IMR-90 (cell line): ENCODE results near the gene MSMP. TPM values are rescaled to one million over a fixed set of nuclear protein-coding genes. Genes with fewer than 3 reads are reported as not detected.

Source experiments
- ATAC-seq: fragments of 200-7000 bp; cut with Tn5 transposase; 2 replicates; pipeline ENCODE4 v1.9.1; 2020; ENCODE audit warnings: low read depth, mild to moderate bottlenecking, moderate library complexity
- Bru-seq: library from RNA; stranded (reverse); fragments of 400-500 nt; gene quantifications from one replicate; lab custom pipeline; 2021; lab: Mats Ljungman, UMichigan
- BruChase-seq, 2 experiments: library from RNA; stranded (reverse); fragments of 400-500 nt; gene quantifications; one replicate each; lab custom pipeline; 2021; lab: Mats Ljungman, UMichigan
- BruUV-seq: library from RNA; stranded (reverse); fragments of 400-500 nt; replicated peaks from 2 replicates; lab custom pipeline; 2021; lab: Mats Ljungman, UMichigan
- CTCF ChIA-PET: fragments of 300-600 bp; formaldehyde crosslinking; extraction: SDS; loops from one replicate; lab custom pipeline; 2021; ENCODE audit warnings: antibody characterized with exemption; lab: Yijun Ruan, JAX
- POLR2A ChIA-PET: fragments of 300-600 bp; sonication (Branson Sonifier 250); formaldehyde crosslinking; loops from one replicate; lab custom pipeline; 2022; ENCODE audit warnings: antibody characterized with exemption; ENCODE audit not compliant: unreplicated experiment; lab: Charles Lee
- DNase-seq: peaks from one replicate; pipeline ENCODE4 v3.0.0; 2013
- H2AFZ ChIP-seq: replicated peaks from 2 replicates; pipeline ENCODE3; 2013; ENCODE audit warnings: low read length, mild to moderate bottlenecking; ENCODE audit not compliant: poor library complexity
- H2AK5ac ChIP-seq: 2 replicates; pipeline ENCODE4 v1.6.1; 2013; ENCODE audit warnings: low read depth, low read length, inconsistent platforms
- H2AK9ac ChIP-seq: replicated peaks from 2 replicates; pipeline ENCODE3; 2013; ENCODE audit warnings: mild to moderate bottlenecking, low read depth, low read length, moderate library complexity; ENCODE audit not compliant: poor library complexity
- H2BK120ac ChIP-seq: 2 replicates; pipeline ENCODE4 v1.6.1; 2013; ENCODE audit warnings: low read depth, low read length, inconsistent platforms
- H2BK15ac ChIP-seq: 3 replicates; pipeline ENCODE4 v1.6.1; 2013; ENCODE audit warnings: low read depth, low read length, inconsistent platforms
- H2BK20ac ChIP-seq: 2 replicates; pipeline ENCODE4 v1.6.1; 2013; ENCODE audit warnings: low read depth, mild to moderate bottlenecking, inconsistent platforms, low read length, moderate library complexity
- H2BK5ac ChIP-seq: 2 replicates; pipeline ENCODE4 v1.6.1; 2013; ENCODE audit warnings: mild to moderate bottlenecking, low read depth, low read length, inconsistent platforms; ENCODE audit not compliant: poor library complexity, severe bottlenecking
- H3K14ac ChIP-seq: replicated peaks from 2 replicates; pipeline ENCODE4 v1.6.1; 2013; ENCODE audit warnings: low read depth, low read length, inconsistent platforms
- H3K18ac ChIP-seq: 2 replicates; pipeline ENCODE4 v1.6.1; 2013; ENCODE audit warnings: low read depth, low read length, control low read depth
- H3K23ac ChIP-seq: 2 replicates; pipeline ENCODE4 v1.6.1; 2013; ENCODE audit warnings: low read depth, low read length, inconsistent platforms
- H3K27ac ChIP-seq: 2 replicates; pipeline ENCODE4 v1.5.1; 2013; ENCODE audit warnings: mild to moderate bottlenecking, control low read depth, low read length; ENCODE audit not compliant: insufficient read depth
- H3K27me3 ChIP-seq: 2 replicates; pipeline ENCODE4 v1.6.1; 2013; ENCODE audit warnings: low read length; ENCODE audit not compliant: control insufficient read depth, insufficient read depth
- H3K36me3 ChIP-seq: 2 replicates; pipeline ENCODE4 v1.6.1; 2013; ENCODE audit warnings: low read length, mixed read lengths; ENCODE audit not compliant: control insufficient read depth, insufficient read depth
- H3K4ac ChIP-seq: 2 replicates; pipeline ENCODE4 v1.6.1; 2013; ENCODE audit warnings: low read depth, low read length, inconsistent platforms
- H3K4me1 ChIP-seq: 2 replicates; pipeline ENCODE4 v1.6.1; 2013; ENCODE audit warnings: low read length, mixed read lengths; ENCODE audit not compliant: control insufficient read depth, insufficient read depth
- H3K4me2 ChIP-seq: 2 replicates; pipeline ENCODE4 v1.6.1; 2013; ENCODE audit warnings: low read depth, mild to moderate bottlenecking, control low read depth, low read length, moderate library complexity
- H3K4me3 ChIP-seq: 2 replicates; pipeline ENCODE4 v1.5.1; 2013; ENCODE audit warnings: low read depth, mild to moderate bottlenecking, control low read depth, low read length, moderate library complexity; ENCODE audit not compliant: insufficient read depth
- H3K56ac ChIP-seq: 2 replicates; pipeline ENCODE4 v1.6.1; 2013; ENCODE audit warnings: low read length, inconsistent platforms; ENCODE audit not compliant: insufficient read depth; ENCODE audit errors: extremely low read depth
- H3K79me1 ChIP-seq, 2 experiments: 2 replicates each; pipeline ENCODE4 v1.6.1; 2013; ENCODE audit warnings: low read length in 2 of 2, inconsistent platforms in 1 of 2, low read depth in 1 of 2
- H3K9ac ChIP-seq: 2 replicates; pipeline ENCODE4 v1.6.1; 2013; ENCODE audit warnings: low read depth, low read length, control low read depth
- H3K9me1 ChIP-seq: 2 replicates; pipeline ENCODE4 v1.6.1; 2013; ENCODE audit warnings: low read length, inconsistent platforms; ENCODE audit not compliant: insufficient read depth
- H3K9me3 ChIP-seq: 2 replicates; pipeline ENCODE4 v1.6.1; 2013; ENCODE audit warnings: low read length; ENCODE audit not compliant: control insufficient read depth, insufficient read depth
- H4K20me1 ChIP-seq: 2 replicates; pipeline ENCODE4 v1.6.1; 2013; ENCODE audit warnings: low read length, inconsistent platforms; ENCODE audit not compliant: insufficient read depth
- H4K5ac ChIP-seq: 2 replicates; pipeline ENCODE4 v1.6.1; 2013; ENCODE audit warnings: mild to moderate bottlenecking, low read depth, low read length, control low read depth
- H4K8ac ChIP-seq, 2 experiments: 2 replicates each; pipeline ENCODE4 v1.6.1; 2013; ENCODE audit warnings: low read depth in 2 of 2, low read length in 2 of 2, control low read depth in 1 of 2, inconsistent platforms in 1 of 2
- H4K91ac ChIP-seq: 2 replicates; pipeline ENCODE4 v1.6.1; 2013; ENCODE audit warnings: low read depth, low read length, inconsistent platforms; ENCODE audit not compliant: insufficient read depth
- BHLHE40 ChIP-seq: fragments of 150-350 bp; IDR thresholded peaks from 2 replicates; pipeline ENCODE4 v1.6.1; 2016; ENCODE audit warnings: mild to moderate bottlenecking, low read depth, low read length
- CEBPB ChIP-seq: IDR thresholded peaks from 2 replicates; pipeline ENCODE4 v1.6.1; 2012; ENCODE audit warnings: low read depth, low read length, improper control_type of control experiment
- FOS ChIP-seq: fragments of 150-350 bp; IDR thresholded peaks from 2 replicates; pipeline ENCODE4 v1.6.1; 2016; ENCODE audit warnings: low read depth, low read length
- MAFK ChIP-seq: IDR thresholded peaks from 2 replicates; pipeline ENCODE4 v1.6.1; 2012; ENCODE audit warnings: low read depth, low read length, improper control_type of control experiment
- MAZ ChIP-seq: IDR thresholded peaks from 2 replicates; pipeline ENCODE4 v1.6.1; 2012; ENCODE audit warnings: low read depth, mild to moderate bottlenecking, low read length, improper control_type of control experiment, moderate library complexity, borderline replicate concordance
- NFE2L2 ChIP-seq: fragments of 150-350 bp; IDR thresholded peaks from 2 replicates; pipeline ENCODE4 v1.6.1; 2016; ENCODE audit warnings: low read depth, mild to moderate bottlenecking, low read length
- RAD21 ChIP-seq: IDR thresholded peaks from 2 replicates; pipeline ENCODE4 v1.6.1; 2012; ENCODE audit warnings: low read length, improper control_type of control experiment
- RFX5 ChIP-seq: IDR thresholded peaks from 2 replicates; pipeline ENCODE4 v1.8.0; 2012; ENCODE audit warnings: low read depth, mild to moderate bottlenecking, low read length, moderate library complexity
- SMC3 ChIP-seq: fragments of 150-350 bp; IDR thresholded peaks from 2 replicates; pipeline ENCODE4 v1.6.1; 2016; ENCODE audit warnings: low read depth, mild to moderate bottlenecking, antibody characterized with exemption, low read length, moderate library complexity
- USF2 ChIP-seq: fragments of 150-350 bp; IDR thresholded peaks from 2 replicates; pipeline ENCODE4 v1.6.1; 2017; ENCODE audit warnings: mild to moderate bottlenecking, antibody characterized with exemption, low read length, low read depth
- WGBS, 2 experiments: methylation state at CpG; one replicate each; pipeline versions ENCODE4 v1.1.5 to v1.1.7; 2013; ENCODE audit warnings: missing lambda C conversion rate in 2 of 2; ENCODE audit not compliant: insufficient read length in 1 of 2; ENCODE audit errors: extremely low coverage in 2 of 2; 5-methylcytosine and 5-hydroxymethylcytosine counted together
- dilution Hi-C: fragments of 300-500 bp; cut with HindIII; formaldehyde crosslinking; loops from one replicate; pipeline ENCODE4 v1.14.3; 2018; ENCODE audit warnings: low sequenced_read_pairs; ENCODE audit not compliant: unreplicated experiment
- in situ Hi-C: fragments of 300-500 bp; cut with MboI; formaldehyde crosslinking; loops from 3 replicates; pipeline ENCODE4 v1.14.3; 2019; ENCODE audit warnings: low sequenced_read_pairs, inconsistent platforms, mixed read lengths
- intact Hi-C: fragments of 100-400 bp; cut with micrococcal nuclease; formaldehyde crosslinking; loops from 2 replicates; pipeline ENCODE4 v1.10.0; 2022
- long read RNA-seq: library from polyadenylated mRNA; unstranded; transcript quantifications from one replicate; pipeline ENCODE4 v2.0.0, GENCODE V29; 2021; ENCODE audit not compliant: unreplicated experiment
- polyA plus RNA-seq, 3 experiments: library from polyadenylated mRNA; depleted of rRNA; stranded (reverse); fragments of >200 nt; gene quantifications; 2 replicates each; pipeline ENCODE4 v1.2.3, GENCODE V29; 2012; ENCODE audit warnings: low replicate concordance in 1 of 3
- total RNA-seq: library from RNA; depleted of rRNA; stranded (reverse); fragments of >200 nt; gene quantifications from 2 replicates; pipeline ENCODE4 v1.2.3, GENCODE V29; 2012; rRNA removed
- TF ChIP-seq, protein P1 (sequence below): conservative IDR thresholded peaks from 2 replicates; pipeline ENCODE4 v1.5.1; 2012; ENCODE audit warnings: mild to moderate bottlenecking, low read depth, low read length, improper control_type of control experiment
- TF ChIP-seq, protein P2 (sequence below): fragments of 150-350 bp; IDR thresholded peaks from 2 replicates; pipeline ENCODE4 v1.6.1; 2016; ENCODE audit warnings: low read depth, mild to moderate bottlenecking, low read length, moderate library complexity, borderline replicate concordance

The MSMP gene
- not detected in 2 replicates for total RNA-seq
- not detected in 2 replicates for polyA plus RNA-seq (2012; rRNA removed)
- not detected in 2 replicates for polyA plus RNA-seq (2012; cell fraction: cytosol; rRNA removed)
- not detected in 2 replicates for polyA plus RNA-seq (2012; cell fraction: nucleus; rRNA removed; ENCODE audit: low replicate concordance)
- not detected for Bru-seq, nascent RNA
- BruChase-seq, experiment 1, labeled RNA remaining after a 6-hour chase = not detected
- BruChase-seq, experiment 2, labeled RNA remaining after a 2-hour chase = not detected
- long read RNA-seq = 0 reads

DNA sequence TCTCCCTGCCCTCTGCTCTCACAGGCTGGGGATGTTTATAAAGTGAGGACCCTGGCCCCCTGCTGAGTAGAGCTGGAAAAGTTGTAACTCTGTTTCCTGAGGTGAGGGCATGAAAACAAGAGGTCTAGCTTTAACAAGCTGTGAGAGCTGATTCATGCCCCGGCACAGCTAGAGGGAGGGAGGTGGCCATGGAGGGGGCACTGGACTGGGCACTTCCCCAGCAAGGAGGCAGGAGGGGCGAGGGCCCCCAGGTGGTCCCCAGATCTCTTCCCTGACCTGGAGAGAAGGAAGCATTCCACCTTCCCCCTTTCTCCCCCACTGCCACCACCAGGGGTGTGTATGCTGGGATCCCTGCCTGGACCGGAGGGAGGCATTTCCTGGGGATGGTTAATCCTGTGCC lies at the start of gene MSMP:
Gene MSMP, minus strand, starts transcription at position 13 of the 400 bp plus-strand sequence. CDS start 147 bp downstream, outside the sequence.
- CTCF ChIA-PET = no interaction called here
- Histone ChIP-seq H4K5ac (no peak within 1 kb of the TSS), H3K56ac (no peak within 1 kb of the TSS), H3K9me3 (no peaks in the 10 kb centered on the region), H2BK120ac (no peak within 1 kb of the TSS), H3K4me3 (no peak within 1 kb of the TSS), H2BK5ac (no peak within 1 kb of the TSS), H3K9me1 (peaks cover 9% of the 10 kb centered on the region), H3K36me3 (peaks cover 40% of the 10 kb centered on the region), H3K23ac (no peak within 1 kb of the TSS), H3K4me1 (peaks cover 13% of the 10 kb centered on the region), H2AK5ac (no peak within 1 kb of the TSS), H4K20me1 (no peaks in the 10 kb centered on the region), H3K27ac (no peak within 1 kb of the TSS), H2AFZ (no peak within 1 kb of the TSS), H4K8ac (no peak within 1 kb of the TSS), H2BK15ac (no peak within 1 kb of the TSS), H3K14ac (no peak within 1 kb of the TSS), H3K9ac (no peak within 1 kb of the TSS), H3K18ac (no peak within 1 kb of the TSS), H2BK20ac (no peak within 1 kb of the TSS), H3K4ac (no peak within 1 kb of the TSS), H3K27me3 (peaks cover 2% of the 10 kb centered on the region; the same call in 1 of the 2 replicates), H4K91ac (no peak within 1 kb of the TSS), H3K79me1 (peaks cover 12 to 18% of the 10 kb centered on the region in 2 experiments), H3K4me2 (no peak within 1 kb of the TSS), H2AK9ac (no peak within 1 kb of the TSS)
- in situ Hi-C loops = no loop called here
- POLR2A ChIA-PET = no interaction called here
- no CpG with 5 or more reads among the region's 3 CpGs for WGBS, 2 experiments
- DNase-seq = no peak
- ATAC-seq = no peak
- intact Hi-C loops = no loop called here
- dilution Hi-C loops = no loop called here
- no peak for TF ChIP-seq USF2
- TF ChIP-seq RFX5 = no peak
- no peak for TF ChIP-seq MAZ
- TF ChIP-seq, protein P1, sequence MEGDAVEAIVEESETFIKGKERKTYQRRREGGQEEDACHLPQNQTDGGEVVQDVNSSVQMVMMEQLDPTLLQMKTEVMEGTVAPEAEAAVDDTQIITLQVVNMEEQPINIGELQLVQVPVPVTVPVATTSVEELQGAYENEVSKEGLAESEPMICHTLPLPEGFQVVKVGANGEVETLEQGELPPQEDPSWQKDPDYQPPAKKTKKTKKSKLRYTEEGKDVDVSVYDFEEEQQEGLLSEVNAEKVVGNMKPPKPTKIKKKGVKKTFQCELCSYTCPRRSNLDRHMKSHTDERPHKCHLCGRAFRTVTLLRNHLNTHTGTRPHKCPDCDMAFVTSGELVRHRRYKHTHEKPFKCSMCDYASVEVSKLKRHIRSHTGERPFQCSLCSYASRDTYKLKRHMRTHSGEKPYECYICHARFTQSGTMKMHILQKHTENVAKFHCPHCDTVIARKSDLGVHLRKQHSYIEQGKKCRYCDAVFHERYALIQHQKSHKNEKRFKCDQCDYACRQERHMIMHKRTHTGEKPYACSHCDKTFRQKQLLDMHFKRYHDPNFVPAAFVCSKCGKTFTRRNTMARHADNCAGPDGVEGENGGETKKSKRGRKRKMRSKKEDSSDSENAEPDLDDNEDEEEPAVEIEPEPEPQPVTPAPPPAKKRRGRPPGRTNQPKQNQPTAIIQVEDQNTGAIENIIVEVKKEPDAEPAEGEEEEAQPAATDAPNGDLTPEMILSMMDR = no peak
- no peak for TF ChIP-seq RAD21
- no peak for TF ChIP-seq CEBPB
- TF ChIP-seq SMC3 = no peak
- TF ChIP-seq NFE2L2 = no peak
- no peak for TF ChIP-seq FOS
- no peak for TF ChIP-seq BHLHE40
- TF ChIP-seq MAFK = no peak
- TF ChIP-seq, protein P2, sequence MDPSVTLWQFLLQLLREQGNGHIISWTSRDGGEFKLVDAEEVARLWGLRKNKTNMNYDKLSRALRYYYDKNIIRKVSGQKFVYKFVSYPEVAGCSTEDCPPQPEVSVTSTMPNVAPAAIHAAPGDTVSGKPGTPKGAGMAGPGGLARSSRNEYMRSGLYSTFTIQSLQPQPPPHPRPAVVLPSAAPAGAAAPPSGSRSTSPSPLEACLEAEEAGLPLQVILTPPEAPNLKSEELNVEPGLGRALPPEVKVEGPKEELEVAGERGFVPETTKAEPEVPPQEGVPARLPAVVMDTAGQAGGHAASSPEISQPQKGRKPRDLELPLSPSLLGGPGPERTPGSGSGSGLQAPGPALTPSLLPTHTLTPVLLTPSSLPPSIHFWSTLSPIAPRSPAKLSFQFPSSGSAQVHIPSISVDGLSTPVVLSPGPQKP = no peak
- BruUV-seq = no TSS peak
